IMR-90 (cell line): ENCODE measurements around the gene TCF12. TPM values are rescaled to one million over a fixed set of nuclear protein-coding genes. Genes with fewer than 3 reads are reported as not detected.

ENCODE experiments used
- ATAC-seq: fragments of 200-7000 bp; cut with Tn5 transposase; 2 replicates; pipeline ENCODE4 v1.9.1; 2020; ENCODE audit warnings: low read depth, mild to moderate bottlenecking, moderate library complexity
- BruUV-seq: library from RNA; stranded (reverse); fragments of 400-500 nt; replicated peaks from 2 replicates; lab custom pipeline; 2021; lab: Mats Ljungman, UMichigan
- CTCF ChIA-PET: fragments of 300-600 bp; formaldehyde crosslinking; extraction: SDS; loops from one replicate; lab custom pipeline; 2021; ENCODE audit warnings: antibody characterized with exemption; lab: Yijun Ruan, JAX
- POLR2A ChIA-PET: fragments of 300-600 bp; sonication (Branson Sonifier 250); formaldehyde crosslinking; loops from one replicate; lab custom pipeline; 2022; ENCODE audit warnings: antibody characterized with exemption; ENCODE audit not compliant: unreplicated experiment; lab: Charles Lee
- DNase-seq: peaks from one replicate; pipeline ENCODE4 v3.0.0; 2013
- H2AFZ ChIP-seq: replicated peaks from 2 replicates; pipeline ENCODE3; 2013; ENCODE audit warnings: low read length, mild to moderate bottlenecking; ENCODE audit not compliant: poor library complexity
- H2AK5ac ChIP-seq: 2 replicates; pipeline ENCODE4 v1.6.1; 2013; ENCODE audit warnings: low read depth, low read length, inconsistent platforms
- H2AK9ac ChIP-seq: replicated peaks from 2 replicates; pipeline ENCODE3; 2013; ENCODE audit warnings: mild to moderate bottlenecking, low read depth, low read length, moderate library complexity; ENCODE audit not compliant: poor library complexity
- H2BK120ac ChIP-seq: 2 replicates; pipeline ENCODE4 v1.6.1; 2013; ENCODE audit warnings: low read depth, low read length, inconsistent platforms
- H2BK15ac ChIP-seq: 3 replicates; pipeline ENCODE4 v1.6.1; 2013; ENCODE audit warnings: low read depth, low read length, inconsistent platforms
- H2BK20ac ChIP-seq: 2 replicates; pipeline ENCODE4 v1.6.1; 2013; ENCODE audit warnings: low read depth, mild to moderate bottlenecking, inconsistent platforms, low read length, moderate library complexity
- H2BK5ac ChIP-seq: 2 replicates; pipeline ENCODE4 v1.6.1; 2013; ENCODE audit warnings: mild to moderate bottlenecking, low read depth, low read length, inconsistent platforms; ENCODE audit not compliant: poor library complexity, severe bottlenecking
- H3K14ac ChIP-seq: replicated peaks from 2 replicates; pipeline ENCODE4 v1.6.1; 2013; ENCODE audit warnings: low read depth, low read length, inconsistent platforms
- H3K18ac ChIP-seq: 2 replicates; pipeline ENCODE4 v1.6.1; 2013; ENCODE audit warnings: low read depth, low read length, control low read depth
- H3K23ac ChIP-seq: 2 replicates; pipeline ENCODE4 v1.6.1; 2013; ENCODE audit warnings: low read depth, low read length, inconsistent platforms
- H3K27ac ChIP-seq: 2 replicates; pipeline ENCODE4 v1.5.1; 2013; ENCODE audit warnings: mild to moderate bottlenecking, control low read depth, low read length; ENCODE audit not compliant: insufficient read depth
- H3K27me3 ChIP-seq: 2 replicates; pipeline ENCODE4 v1.6.1; 2013; ENCODE audit warnings: low read length; ENCODE audit not compliant: control insufficient read depth, insufficient read depth
- H3K36me3 ChIP-seq: 2 replicates; pipeline ENCODE4 v1.6.1; 2013; ENCODE audit warnings: low read length, mixed read lengths; ENCODE audit not compliant: control insufficient read depth, insufficient read depth
- H3K4ac ChIP-seq: 2 replicates; pipeline ENCODE4 v1.6.1; 2013; ENCODE audit warnings: low read depth, low read length, inconsistent platforms
- H3K4me1 ChIP-seq: 2 replicates; pipeline ENCODE4 v1.6.1; 2013; ENCODE audit warnings: low read length, mixed read lengths; ENCODE audit not compliant: control insufficient read depth, insufficient read depth
- H3K4me2 ChIP-seq: 2 replicates; pipeline ENCODE4 v1.6.1; 2013; ENCODE audit warnings: low read depth, mild to moderate bottlenecking, control low read depth, low read length, moderate library complexity
- H3K4me3 ChIP-seq: 2 replicates; pipeline ENCODE4 v1.5.1; 2013; ENCODE audit warnings: low read depth, mild to moderate bottlenecking, control low read depth, low read length, moderate library complexity; ENCODE audit not compliant: insufficient read depth
- H3K56ac ChIP-seq: 2 replicates; pipeline ENCODE4 v1.6.1; 2013; ENCODE audit warnings: low read length, inconsistent platforms; ENCODE audit not compliant: insufficient read depth; ENCODE audit errors: extremely low read depth
- H3K79me1 ChIP-seq, 2 experiments: 2 replicates each; pipeline ENCODE4 v1.6.1; 2013; ENCODE audit warnings: low read length in 2 of 2, inconsistent platforms in 1 of 2, low read depth in 1 of 2
- H3K9ac ChIP-seq: 2 replicates; pipeline ENCODE4 v1.6.1; 2013; ENCODE audit warnings: low read depth, low read length, control low read depth
- H3K9me1 ChIP-seq: 2 replicates; pipeline ENCODE4 v1.6.1; 2013; ENCODE audit warnings: low read length, inconsistent platforms; ENCODE audit not compliant: insufficient read depth
- H3K9me3 ChIP-seq: 2 replicates; pipeline ENCODE4 v1.6.1; 2013; ENCODE audit warnings: low read length; ENCODE audit not compliant: control insufficient read depth, insufficient read depth
- H4K20me1 ChIP-seq: 2 replicates; pipeline ENCODE4 v1.6.1; 2013; ENCODE audit warnings: low read length, inconsistent platforms; ENCODE audit not compliant: insufficient read depth
- H4K5ac ChIP-seq: 2 replicates; pipeline ENCODE4 v1.6.1; 2013; ENCODE audit warnings: mild to moderate bottlenecking, low read depth, low read length, control low read depth
- H4K8ac ChIP-seq, 2 experiments: 2 replicates each; pipeline ENCODE4 v1.6.1; 2013; ENCODE audit warnings: low read depth in 2 of 2, low read length in 2 of 2, control low read depth in 1 of 2, inconsistent platforms in 1 of 2
- H4K91ac ChIP-seq: 2 replicates; pipeline ENCODE4 v1.6.1; 2013; ENCODE audit warnings: low read depth, low read length, inconsistent platforms; ENCODE audit not compliant: insufficient read depth
- MAFK ChIP-seq: IDR thresholded peaks from 2 replicates; pipeline ENCODE4 v1.6.1; 2012; ENCODE audit warnings: low read depth, low read length, improper control_type of control experiment
- WGBS, 2 experiments: methylation state at CpG; one replicate each; pipeline versions ENCODE4 v1.1.5 to v1.1.7; 2013; ENCODE audit warnings: missing lambda C conversion rate in 2 of 2; ENCODE audit not compliant: insufficient read length in 1 of 2; ENCODE audit errors: extremely low coverage in 2 of 2; 5-methylcytosine and 5-hydroxymethylcytosine counted together
- dilution Hi-C: fragments of 300-500 bp; cut with HindIII; formaldehyde crosslinking; loops from one replicate; pipeline ENCODE4 v1.14.3; 2018; ENCODE audit warnings: low sequenced_read_pairs; ENCODE audit not compliant: unreplicated experiment
- in situ Hi-C: fragments of 300-500 bp; cut with MboI; formaldehyde crosslinking; loops from 3 replicates; pipeline ENCODE4 v1.14.3; 2019; ENCODE audit warnings: low sequenced_read_pairs, inconsistent platforms, mixed read lengths
- intact Hi-C: fragments of 100-400 bp; cut with micrococcal nuclease; formaldehyde crosslinking; loops from 2 replicates; pipeline ENCODE4 v1.10.0; 2022
- polyA plus RNA-seq, 3 experiments: library from polyadenylated mRNA; depleted of rRNA; stranded (reverse); fragments of >200 nt; gene quantifications; 2 replicates each; pipeline ENCODE4 v1.2.3, GENCODE V29; 2012; ENCODE audit warnings: low replicate concordance in 1 of 3
- total RNA-seq: library from RNA; depleted of rRNA; stranded (reverse); fragments of >200 nt; gene quantifications from 2 replicates; pipeline ENCODE4 v1.2.3, GENCODE V29; 2012

The TCF12 gene
- total and polyA plus RNA-seq, 2 of the 4 experiments (the other 2 are of a cell fraction), result 79.4 to 160 TPM

DNA sequence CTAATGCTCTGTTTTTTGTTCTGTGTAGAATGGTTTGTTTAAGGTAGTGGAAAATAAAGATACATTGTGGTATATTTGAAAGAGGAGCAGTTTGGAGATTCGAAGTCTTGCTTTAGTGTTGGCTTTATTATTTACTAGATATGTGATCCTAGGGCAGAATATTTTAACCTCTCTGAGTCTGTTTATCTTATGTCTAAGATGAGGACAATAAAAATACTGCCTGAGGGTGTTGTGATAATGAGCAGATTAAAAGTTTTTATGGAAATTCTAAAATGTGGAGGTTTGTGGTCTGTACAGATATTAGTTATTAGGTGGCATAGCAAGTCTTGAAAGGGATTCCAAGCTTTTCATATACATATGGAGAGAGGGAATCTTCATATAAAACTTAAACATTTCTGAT lies 15.0 kb downstream of the TCF12 start:
- DNase-seq (no peak), ATAC-seq (no peak)
- dilution Hi-C loops, result no loop called here
- TF ChIP-seq MAFK, result no peak
- no peak overlapping the region for H3K56ac ChIP-seq
- H3K4me1 ChIP-seq, result peaks cover 10% of the 10 kb centered on the region
- H2AFZ ChIP-seq, result no peak overlapping the region
- H2BK15ac ChIP-seq, result no peak overlapping the region
- H3K14ac ChIP-seq, result no peak overlapping the region
- intact Hi-C loops, result loop anchor here (1.0 kb wide), 1 partner anchor 20 kb away; no protein-coding TSS in a partner anchor
- peaks cover 6% of the 10 kb centered on the region; the same call in 1 of the 2 replicates for H3K9me1 ChIP-seq
- peaks cover 61% of the 10 kb centered on the region; the same call in 1 of the 2 replicates for H4K20me1 ChIP-seq
- H3K27ac ChIP-seq, result no peak overlapping the region
- no peak overlapping the region for H2BK120ac ChIP-seq
- no peak overlapping the region for H3K23ac ChIP-seq
- no peak overlapping the region for H2AK5ac ChIP-seq
- BruUV-seq, result no TSS peak
- H3K36me3 ChIP-seq, result peaks cover 4% of the 10 kb centered on the region
- peaks cover 28 to 66% of the 10 kb centered on the region in 2 experiments for H3K79me1 ChIP-seq
- H2AK9ac ChIP-seq, result no peak overlapping the region
- H4K91ac ChIP-seq, result no peak overlapping the region
- H2BK5ac ChIP-seq, result no peak overlapping the region
- in situ Hi-C loops, result no loop called here
- no peak overlapping the region for H3K4ac ChIP-seq
- no peak overlapping the region for H3K4me2 ChIP-seq
- no peak overlapping the region for H3K18ac ChIP-seq
- WGBS, 2 experiments, result no CpG with 5 or more reads among the region's 1 CpG
- no peak overlapping the region for H4K5ac ChIP-seq
- H4K8ac ChIP-seq, result no peak overlapping the region
- ChIA-PET CTCF (no interaction called here), POLR2A (no interaction called here)
- H3K4me3 ChIP-seq, result no peak overlapping the region
- H3K9ac ChIP-seq, result no peak overlapping the region
- no peak overlapping the region for H2BK20ac ChIP-seq
- 0 out of 2 replicates have a peak, but pooled peaks cover 2% of the 10 kb centered on the region for H3K9me3 ChIP-seq
- no peaks in the 10 kb centered on the region for H3K27me3 ChIP-seq
